GM23248 (cell line): ENCODE measurements around the gene AHI1. TPM values are rescaled to one million over a fixed set of nuclear protein-coding genes. Genes with fewer than 3 reads are reported as not detected.

Experiments used
- DNase-seq: peaks from one replicate; pipeline ENCODE4 v3.0.0-alpha.2; 2015
- H2AFZ ChIP-seq: fragments of 200-600 bp; sonication (generic); 2 replicates; pipeline ENCODE4 v1.6.1; 2016; ENCODE audit warnings: antibody characterized with exemption
- H3F3A ChIP-seq: fragments of 200-600 bp; sonication (generic); 2 replicates; pipeline ENCODE4 v1.6.1; 2016; ENCODE audit warnings: mild to moderate bottlenecking, antibody characterized with exemption, mixed run types; ENCODE audit not compliant: insufficient read depth
- H3K27ac ChIP-seq: fragments of 200-600 bp; sonication (generic); 2 replicates; pipeline ENCODE4 v1.5.1; 2016; ENCODE audit warnings: mild to moderate bottlenecking
- H3K27me3 ChIP-seq: fragments of 200-600 bp; sonication (generic); replicated peaks from 2 replicates; pipeline ENCODE4 v1.6.1; 2016; ENCODE audit warnings: mild to moderate bottlenecking; ENCODE audit not compliant: insufficient read depth
- H3K36me3 ChIP-seq: fragments of 200-600 bp; sonication (generic); 2 replicates; pipeline ENCODE4 v1.6.1; 2016; ENCODE audit warnings: low read depth, mild to moderate bottlenecking
- H3K4me1 ChIP-seq: fragments of 200-600 bp; sonication (generic); 2 replicates; pipeline ENCODE4 v1.6.1; 2016; ENCODE audit warnings: mild to moderate bottlenecking; ENCODE audit not compliant: insufficient read depth
- H3K4me2 ChIP-seq: fragments of 200-600 bp; sonication (generic); one replicate; pipeline ENCODE4 v1.6.1; 2016; ENCODE audit warnings: mild to moderate bottlenecking; ENCODE audit not compliant: unreplicated experiment
- H3K4me3 ChIP-seq: fragments of 200-600 bp; sonication (generic); 2 replicates; pipeline ENCODE4 v1.5.1; 2016; ENCODE audit warnings: mild to moderate bottlenecking
- H3K79me2 ChIP-seq: fragments of 200-600 bp; sonication (generic); 2 replicates; pipeline ENCODE4 v1.6.1; 2016; ENCODE audit warnings: mild to moderate bottlenecking; ENCODE audit not compliant: insufficient read depth
- H3K9ac ChIP-seq: fragments of 200-600 bp; sonication (generic); 2 replicates; pipeline ENCODE4 v1.6.1; 2016; ENCODE audit warnings: mild to moderate bottlenecking
- H3K9me2 ChIP-seq: fragments of 200-600 bp; sonication (generic); 2 replicates; pipeline ENCODE4 v1.6.1; 2016; ENCODE audit warnings: mixed run types, mild to moderate bottlenecking, moderate library complexity; ENCODE audit not compliant: insufficient read depth
- H3K9me3 ChIP-seq: fragments of 200-600 bp; sonication (generic); one replicate; pipeline ENCODE4 v1.6.1; 2017; ENCODE audit warnings: low read depth
- H4K20me1 ChIP-seq: fragments of 200-600 bp; sonication (generic); 2 replicates; pipeline ENCODE4 v1.6.0; 2016; ENCODE audit not compliant: insufficient read depth
- EZH2 ChIP-seq: fragments of 200-600 bp; sonication (generic); IDR thresholded peaks from 2 replicates; pipeline ENCODE4 v1.6.1; 2018; ENCODE audit warnings: antibody characterized with exemption, mild to moderate bottlenecking; ENCODE audit not compliant: insufficient read depth, poor library complexity, severe bottlenecking
- EZH2phosphoT487 ChIP-seq: fragments of 200-600 bp; sonication (generic); IDR thresholded peaks from 2 replicates; pipeline ENCODE4 v1.6.1; 2018; ENCODE audit warnings: antibody characterized with exemption, moderate library complexity, mild to moderate bottlenecking, low read depth; ENCODE audit not compliant: insufficient read depth
- WGBS, 2 experiments: methylation state at CpG; one replicate each; pipeline ENCODE4 v1.1.6; 2015 to 2017; ENCODE audit warnings: low lambda C conversion rate in 2 of 2, low coverage in 1 of 2; ENCODE audit errors: missing lambda C conversion rate in 2 of 2; 5-methylcytosine and 5-hydroxymethylcytosine counted together
- in situ Hi-C: fragments of 300-500 bp; cut with MboI; formaldehyde crosslinking; loops from 2 replicates; pipeline ENCODE4 v1.15.0; 2020
- polyA plus RNA-seq: library from polyadenylated mRNA; unstranded; fragments of >200 nt; fragmentation: Nextera tagmentation; extraction: Ambion mirVana; gene quantifications from 2 replicates; pipeline ENCODE4 v1.2.1, GENCODE V29; 2016
- total RNA-seq: library from RNA; depleted of rRNA; stranded (reverse); fragments of >200 nt; shearing (Covaris generic); gene quantifications from 2 replicates; pipeline ENCODE4 v1.2.3, GENCODE V29; 2014

The AHI1 gene
- total and polyA plus RNA-seq, 2 experiments from 2014 or later = 11.1 to 25.9 TPM

GRCh38 chr6:135271626-135272025, 225.9 kb downstream of the AHI1 start:
- Histone ChIP-seq H3K79me2 (no peaks in the 10 kb centered on the region), H3K4me3 (no peak overlapping the region), H3K36me3 (no peaks in the 10 kb centered on the region), H2AFZ (no peak overlapping the region), H3K9ac (no peak overlapping the region), H3F3A (no peaks in the 10 kb centered on the region), H3K27me3 (no peaks in the 10 kb centered on the region), H3K9me3 (no peaks in the 10 kb centered on the region), H4K20me1 (no peaks in the 10 kb centered on the region), H3K27ac (no peak overlapping the region), H3K4me2 (no peak overlapping the region), H3K9me2 (0 out of 2 replicates have a peak, but pooled peaks cover 2% of the 10 kb centered on the region), H3K4me1 (no peaks in the 10 kb centered on the region)
- in situ Hi-C loops = no loop called here
- WGBS, 2 experiments = 87 to 88% methylated on average over 6 of the region's 6 CpGs
- TF ChIP-seq EZH2phosphoT487 (no peak), EZH2 (no peak)
- no peak for DNase-seq

DNA sequence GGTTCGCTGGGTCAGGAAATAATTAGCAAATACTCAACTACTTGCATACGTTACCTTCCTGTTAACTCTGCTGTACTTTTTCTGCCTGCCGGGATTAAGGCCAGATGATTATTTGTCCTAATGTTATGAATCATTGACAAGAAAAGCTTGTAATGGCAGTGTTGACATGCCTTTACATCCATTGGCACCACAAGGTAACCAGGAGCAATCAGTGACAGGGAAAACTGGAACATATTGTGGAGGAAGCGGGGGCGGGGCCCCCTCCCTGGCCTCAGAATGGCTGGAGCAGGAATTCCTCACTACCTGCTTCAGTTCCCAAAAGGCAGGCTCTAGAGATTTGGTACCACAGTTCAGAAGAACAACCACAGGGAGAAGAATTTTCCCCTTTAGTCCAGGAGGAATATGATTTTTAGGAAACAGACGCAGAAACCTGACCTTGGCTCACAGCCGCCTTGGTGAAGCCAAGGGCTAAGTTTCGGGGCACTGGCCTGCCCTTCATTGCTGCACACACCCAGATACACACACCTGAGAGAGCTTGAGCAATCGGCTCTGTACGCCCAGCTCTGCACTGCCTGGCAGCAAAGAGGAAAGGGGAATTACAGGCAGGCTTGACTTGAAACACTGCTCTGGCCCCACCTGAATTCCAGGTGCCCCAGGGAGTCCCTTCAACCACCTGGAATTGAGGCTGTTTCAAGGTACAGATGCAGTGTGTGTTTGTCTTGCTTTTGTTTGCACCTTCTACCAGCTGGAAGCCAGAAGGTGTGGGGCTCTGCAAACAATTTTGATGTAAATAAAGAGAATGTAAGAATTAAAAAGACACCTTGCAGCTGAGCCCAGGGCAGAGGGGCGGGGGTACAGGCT, 226.6 kb downstream of the AHI1 start:
- Histone ChIP-seq H3K79me2 (no peaks in the 10 kb centered on the region), H3K36me3 (no peaks in the 10 kb centered on the region), H3K27ac (no peak overlapping the region), H3K9me3 (no peaks in the 10 kb centered on the region), H3K4me3 (no peak overlapping the region), H3F3A (no peaks in the 10 kb centered on the region), H3K9me2 (0 out of 2 replicates have a peak, but pooled peaks cover 2% of the 10 kb centered on the region), H3K27me3 (no peaks in the 10 kb centered on the region), H2AFZ (no peak overlapping the region), H3K4me1 (no peaks in the 10 kb centered on the region), H4K20me1 (no peaks in the 10 kb centered on the region), H3K4me2 (no peak overlapping the region), H3K9ac (no peak overlapping the region)
- WGBS, 2 experiments = 51 to 53% methylated on average over 11 of the region's 11 CpGs
- in situ Hi-C loops = no loop called here
- TF ChIP-seq EZH2 = no peak
- TF ChIP-seq EZH2phosphoT487 = no peak
- DNase-seq = no peak

GRCh38 chr6:135269481-135269891, 228.1 kb downstream of the AHI1 start:
- in situ Hi-C loops = no loop called here
- no peak overlapping the region for H3K4me3 ChIP-seq
- H2AFZ ChIP-seq = no peak overlapping the region
- no peaks in the 10 kb centered on the region for H3K79me2 ChIP-seq
- H3K9me3 ChIP-seq = no peaks in the 10 kb centered on the region
- 45 to 53% methylated on average over 1 of the region's 1 CpG for WGBS, 2 experiments
- H3K9ac ChIP-seq = no peak overlapping the region
- no peaks in the 10 kb centered on the region for H4K20me1 ChIP-seq
- H3K27ac ChIP-seq = no peak overlapping the region
- TF ChIP-seq EZH2 (no peak), EZH2phosphoT487 (no peak)
- H3K27me3 ChIP-seq = no peaks in the 10 kb centered on the region
- no peak overlapping the region for H3K4me2 ChIP-seq
- H3K4me1 ChIP-seq = no peaks in the 10 kb centered on the region
- no peak for DNase-seq
- H3K36me3 ChIP-seq = no peaks in the 10 kb centered on the region
- no peaks in the 10 kb centered on the region for H3F3A ChIP-seq
- no peaks in the 10 kb centered on the region for H3K9me2 ChIP-seq

DNA sequence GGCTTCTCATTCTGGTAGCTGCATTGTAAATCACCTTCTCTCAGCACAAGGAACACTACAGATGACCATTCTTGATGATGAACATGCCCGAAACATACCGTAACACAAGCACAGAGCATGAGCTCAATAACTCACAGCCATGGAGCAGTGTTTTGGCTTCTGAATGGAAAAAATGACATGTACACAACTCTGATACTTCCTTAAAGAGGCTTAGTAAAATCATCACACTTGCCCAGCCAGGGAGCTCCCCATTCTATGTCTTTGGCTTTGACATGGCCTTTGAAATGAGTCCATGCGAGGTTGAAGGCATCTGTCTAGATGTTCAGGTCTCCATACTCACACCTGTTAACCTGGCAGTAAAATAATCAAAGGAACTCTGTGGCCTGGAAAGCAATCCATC, 228.8 kb downstream of the AHI1 start:
- TF ChIP-seq EZH2 (no peak), EZH2phosphoT487 (no peak)
- WGBS, 2 experiments = 71 to 73% methylated on average over 3 of the region's 3 CpGs

More for the DNA sequence above, 228.8 kb downstream of the AHI1 start:
- no peak overlapping the region for H3K4me3 ChIP-seq
- H2AFZ ChIP-seq = no peak overlapping the region
- H3K36me3 ChIP-seq = no peaks in the 10 kb centered on the region
- no peak overlapping the region for H3K4me2 ChIP-seq
- DNase-seq = no peak
- no peaks in the 10 kb centered on the region for H4K20me1 ChIP-seq
- no peak overlapping the region for H3K27ac ChIP-seq
- H3K9ac ChIP-seq = no peak overlapping the region
- no peaks in the 10 kb centered on the region for H3K27me3 ChIP-seq
- in situ Hi-C loops = no loop called here
- H3K79me2 ChIP-seq = no peaks in the 10 kb centered on the region
- no peaks in the 10 kb centered on the region for H3K9me3 ChIP-seq
- no peaks in the 10 kb centered on the region for H3F3A ChIP-seq
- H3K4me1 ChIP-seq = no peaks in the 10 kb centered on the region
- no peaks in the 10 kb centered on the region for H3K9me2 ChIP-seq
